ENCODE data around the gene ROBO1.

DNA sequence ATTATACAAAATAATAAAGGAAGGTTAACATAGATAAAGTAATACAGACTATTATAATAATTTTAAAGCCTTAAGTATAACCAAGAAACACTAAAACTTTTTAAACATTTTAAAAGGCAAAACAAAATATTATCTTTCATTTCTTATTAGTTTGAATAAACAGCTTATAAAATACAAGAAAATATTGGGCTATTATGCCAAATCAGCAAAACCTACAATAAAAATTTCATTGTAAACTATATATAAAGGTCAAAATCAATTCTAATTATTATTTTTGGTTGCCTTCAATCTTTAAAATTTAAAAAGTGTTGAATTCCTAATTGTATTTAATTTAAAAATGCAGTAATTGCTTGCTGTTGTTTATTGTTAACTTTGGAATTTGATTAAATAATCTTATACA lies 430.0 kb downstream of the ROBO1 start:
- TF ChIP-seq, protein P1, sequence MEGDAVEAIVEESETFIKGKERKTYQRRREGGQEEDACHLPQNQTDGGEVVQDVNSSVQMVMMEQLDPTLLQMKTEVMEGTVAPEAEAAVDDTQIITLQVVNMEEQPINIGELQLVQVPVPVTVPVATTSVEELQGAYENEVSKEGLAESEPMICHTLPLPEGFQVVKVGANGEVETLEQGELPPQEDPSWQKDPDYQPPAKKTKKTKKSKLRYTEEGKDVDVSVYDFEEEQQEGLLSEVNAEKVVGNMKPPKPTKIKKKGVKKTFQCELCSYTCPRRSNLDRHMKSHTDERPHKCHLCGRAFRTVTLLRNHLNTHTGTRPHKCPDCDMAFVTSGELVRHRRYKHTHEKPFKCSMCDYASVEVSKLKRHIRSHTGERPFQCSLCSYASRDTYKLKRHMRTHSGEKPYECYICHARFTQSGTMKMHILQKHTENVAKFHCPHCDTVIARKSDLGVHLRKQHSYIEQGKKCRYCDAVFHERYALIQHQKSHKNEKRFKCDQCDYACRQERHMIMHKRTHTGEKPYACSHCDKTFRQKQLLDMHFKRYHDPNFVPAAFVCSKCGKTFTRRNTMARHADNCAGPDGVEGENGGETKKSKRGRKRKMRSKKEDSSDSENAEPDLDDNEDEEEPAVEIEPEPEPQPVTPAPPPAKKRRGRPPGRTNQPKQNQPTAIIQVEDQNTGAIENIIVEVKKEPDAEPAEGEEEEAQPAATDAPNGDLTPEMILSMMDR (IDR thresholded peaks at IDR 0.05), result no peak
- TF ChIP-seq POLR2A (IDR thresholded peaks at IDR 0.05) (no peak), POLR2AphosphoS5 (IDR thresholded peaks at IDR 0.05) (no peak)
